ENCODE data around the gene ARRB2. TPM values are rescaled to one million over a fixed set of nuclear protein-coding genes. Genes with fewer than 3 reads are reported as not detected.
A peak's percentile ranks its signal among the peaks of the same experiment; 100 is the strongest.

The ARRB2 gene
- total RNA-seq, 1 donor from 2014 or later: 7.3 TPM

GRCh38 chr17:4720787-4721186 is 10.4 kb downstream of the ARRB2 start:
- peaks cover 5 to 10% (median 9%) of the 10 kb centered on the region in 3 donors for H3K36me3 ChIP-seq (ENCODE audit: control insufficient read depth in 3 of 3, insufficient read depth in 3 of 3, low read length in 3 of 3)
- no peak overlapping the region for H3K27ac ChIP-seq (ENCODE audit: low read depth, low read length)
- H3K27me3 ChIP-seq (ENCODE audit: control insufficient read depth in 3 of 3, insufficient read depth in 3 of 3, low read length in 3 of 3): no peaks in the 10 kb centered on the region
- H3K9ac ChIP-seq (ENCODE audit: low read depth in 1 of 3, low read length in 3 of 3): no peak overlapping the region
- no peaks in the 10 kb centered on the region for H3K9me3 ChIP-seq (ENCODE audit: control insufficient read depth in 3 of 3, low read length in 3 of 3)
- H3K4me1 ChIP-seq (ENCODE audit: control insufficient read depth in 3 of 3, insufficient read depth in 3 of 3, low read length in 3 of 3): peaks cover 0 to 3% (median 0%) of the 10 kb centered on the region in 3 donors
- H3K4me3 ChIP-seq (ENCODE audit: low read length in 3 of 3): no peak overlapping the region

DNA sequence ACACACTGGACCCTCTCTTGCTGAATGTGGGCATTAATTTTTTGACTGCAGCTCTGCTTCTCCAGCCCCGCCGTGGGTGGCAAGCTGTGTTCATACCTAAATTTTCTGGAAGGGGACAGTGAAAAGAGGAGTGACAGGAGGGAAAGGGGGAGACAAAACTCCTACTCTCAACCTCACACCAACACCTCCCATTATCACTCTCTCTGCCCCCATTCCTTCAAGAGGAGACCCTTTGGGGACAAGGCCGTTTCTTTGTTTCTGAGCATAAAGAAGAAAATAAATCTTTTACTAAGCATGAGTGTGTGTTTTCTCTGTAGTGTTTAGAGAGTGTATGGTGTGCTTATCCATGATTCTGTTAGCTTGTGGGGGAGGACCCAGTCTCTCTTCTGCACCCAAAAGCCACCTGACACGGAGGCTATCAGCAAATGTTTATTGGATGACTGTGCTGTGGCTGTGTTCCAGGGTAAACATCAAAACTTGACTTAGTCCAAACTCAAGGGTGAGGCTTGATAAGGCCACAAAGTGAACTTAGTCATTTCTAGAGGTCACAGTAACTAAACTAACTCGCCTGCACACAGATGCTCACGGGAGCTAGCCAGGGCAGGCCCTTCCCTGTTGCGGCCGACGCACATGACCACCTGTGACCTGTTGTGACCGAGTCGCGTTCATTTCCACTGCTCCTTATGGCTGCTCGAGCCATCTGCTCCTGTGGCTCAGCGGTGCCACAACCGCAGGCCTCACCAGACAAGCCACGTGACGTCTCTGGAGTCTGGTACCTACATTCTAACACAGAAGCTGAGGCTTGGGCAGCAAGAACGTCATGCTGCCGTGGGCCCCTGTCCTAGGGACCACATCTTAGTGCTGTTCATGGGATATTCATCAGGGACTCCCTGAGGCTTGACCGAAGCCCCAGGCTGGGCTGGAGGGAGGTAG is 11.0 kb downstream of the ARRB2 start:
- H3K27me3 ChIP-seq (ENCODE audit: control insufficient read depth in 3 of 3, insufficient read depth in 3 of 3, low read length in 3 of 3): no peaks in the 10 kb centered on the region
- peaks cover 5 to 10% (median 9%) of the 10 kb centered on the region in 3 donors for H3K36me3 ChIP-seq (ENCODE audit: control insufficient read depth in 3 of 3, insufficient read depth in 3 of 3, low read length in 3 of 3)
- H3K9ac ChIP-seq (ENCODE audit: low read depth in 1 of 3, low read length in 3 of 3): no peak overlapping the region
- no peak overlapping the region for H3K4me3 ChIP-seq (ENCODE audit: low read length in 3 of 3)
- H3K4me1 ChIP-seq (ENCODE audit: control insufficient read depth in 3 of 3, insufficient read depth in 3 of 3, low read length in 3 of 3): peaks cover 0 to 3% (median 0%) of the 10 kb centered on the region in 3 donors
- H3K27ac ChIP-seq (ENCODE audit: low read depth, low read length): no peak overlapping the region
- H3K9me3 ChIP-seq (ENCODE audit: control insufficient read depth in 3 of 3, low read length in 3 of 3): no peaks in the 10 kb centered on the region

DNA sequence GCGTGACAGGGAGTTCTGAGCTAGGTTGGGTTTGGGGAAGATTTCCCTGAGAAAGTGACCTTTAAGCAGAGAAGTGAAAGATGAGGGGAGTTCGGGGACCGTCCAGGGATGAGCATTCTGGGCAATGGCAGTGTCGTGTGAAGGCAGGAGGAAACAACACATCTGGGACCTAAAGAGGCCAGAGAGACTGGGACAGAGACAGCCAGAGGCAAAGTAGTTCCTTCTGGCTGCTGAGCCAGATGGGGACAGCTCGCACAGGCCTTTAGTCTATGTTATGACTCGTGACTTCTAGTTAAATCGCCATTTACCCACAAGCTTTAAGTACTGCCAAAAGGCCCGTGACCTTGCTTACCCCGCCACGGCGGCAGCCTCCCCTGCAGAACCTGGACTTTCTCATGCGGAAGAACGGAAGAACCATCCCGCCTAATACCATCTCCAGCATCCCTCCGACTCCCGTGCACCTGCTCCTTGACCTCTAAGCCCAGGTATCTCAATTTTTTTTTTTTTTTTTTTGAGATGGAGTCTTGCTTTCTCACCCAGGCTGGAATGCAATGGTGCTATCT is 12.3 kb downstream of the ARRB2 start:
- H3K4me1 ChIP-seq (ENCODE audit: control insufficient read depth in 3 of 3, insufficient read depth in 3 of 3, low read length in 3 of 3): peaks cover 0 to 3% (median 0%) of the 10 kb centered on the region in 3 donors
- no peak overlapping the region for H3K9ac ChIP-seq (ENCODE audit: low read depth in 1 of 3, low read length in 3 of 3)
- H3K4me3 ChIP-seq (ENCODE audit: low read length in 3 of 3): no peak overlapping the region
- H3K27me3 ChIP-seq (ENCODE audit: control insufficient read depth in 3 of 3, insufficient read depth in 3 of 3, low read length in 3 of 3): no peaks in the 10 kb centered on the region
- no peak overlapping the region for H3K27ac ChIP-seq (ENCODE audit: low read depth, low read length)
- H3K36me3 ChIP-seq (ENCODE audit: control insufficient read depth in 3 of 3, insufficient read depth in 3 of 3, low read length in 3 of 3): peaks cover 2 to 5% (median 5%) of the 10 kb centered on the region in 3 donors
- H3K9me3 ChIP-seq (ENCODE audit: control insufficient read depth in 3 of 3, low read length in 3 of 3): no peaks in the 10 kb centered on the region

DNA sequence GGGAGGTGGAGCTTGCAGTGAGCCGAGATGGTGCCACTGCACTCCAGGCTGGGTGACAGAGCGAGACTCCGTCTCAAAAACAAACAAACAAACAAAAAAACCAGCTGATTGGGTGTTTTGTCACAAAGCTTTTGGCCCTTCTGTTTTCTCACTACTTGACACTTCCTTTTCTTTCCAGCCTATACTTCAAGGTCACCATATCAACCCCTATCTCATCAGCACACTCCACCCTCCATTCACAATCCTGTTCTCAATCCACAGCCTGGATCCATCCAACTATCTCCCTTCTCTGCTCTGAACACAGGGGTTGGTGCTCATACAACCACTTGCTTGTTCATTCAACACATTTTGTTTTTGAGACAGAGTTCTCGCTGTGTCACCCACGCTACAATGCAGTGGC is 14.2 kb downstream of the ARRB2 start:
- H3K9ac ChIP-seq (ENCODE audit: low read depth in 1 of 3, low read length in 3 of 3): no peak overlapping the region
- H3K27ac ChIP-seq (ENCODE audit: low read depth, low read length): no peak overlapping the region
- no peaks in the 10 kb centered on the region for H3K9me3 ChIP-seq (ENCODE audit: control insufficient read depth in 3 of 3, low read length in 3 of 3)
- H3K4me1 ChIP-seq (ENCODE audit: control insufficient read depth in 3 of 3, insufficient read depth in 3 of 3, low read length in 3 of 3): peaks cover 0 to 3% (median 0%) of the 10 kb centered on the region in 3 donors
- H3K27me3 ChIP-seq (ENCODE audit: control insufficient read depth in 3 of 3, insufficient read depth in 3 of 3, low read length in 3 of 3): no peaks in the 10 kb centered on the region
- H3K36me3 ChIP-seq (ENCODE audit: control insufficient read depth in 3 of 3, insufficient read depth in 3 of 3, low read length in 3 of 3): no peaks in the 10 kb centered on the region
- no peak overlapping the region for H3K4me3 ChIP-seq (ENCODE audit: low read length in 3 of 3)

DNA sequence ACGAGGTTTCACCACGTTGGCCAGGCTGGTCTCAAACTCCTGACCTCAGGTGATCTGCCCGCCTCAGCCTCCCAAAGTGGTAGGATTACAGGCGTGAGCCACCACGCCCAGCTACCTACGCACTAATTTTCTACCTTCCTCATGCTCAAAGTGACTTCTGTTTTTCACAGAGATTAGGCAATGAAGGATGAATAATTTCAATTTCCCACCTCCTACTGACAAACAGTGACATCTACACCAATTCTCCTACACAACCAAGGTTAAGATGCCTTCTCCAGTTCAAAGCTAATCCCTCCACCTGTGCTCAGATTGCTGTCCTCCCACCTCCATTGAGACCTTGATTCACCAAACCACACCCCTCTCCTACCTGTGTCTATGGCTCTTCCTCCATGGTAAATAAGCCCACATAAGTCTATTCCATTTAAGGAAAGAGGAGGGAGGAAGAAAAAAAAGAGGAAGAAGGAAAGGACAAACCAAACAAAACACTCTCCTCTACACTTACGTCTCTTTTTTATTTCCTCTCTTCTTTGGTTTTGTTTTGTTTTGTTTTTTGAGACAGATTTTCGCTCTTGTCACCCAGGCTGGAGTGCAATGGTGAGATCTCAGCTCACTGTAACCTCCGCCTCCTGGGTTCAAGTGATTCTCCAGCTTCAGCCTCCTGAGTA is 15.3 kb downstream of the ARRB2 start:
- Histone ChIP-seq H3K27ac (ENCODE audit: low read depth, low read length) (no peak overlapping the region), H3K4me1 (ENCODE audit: control insufficient read depth in 3 of 3, insufficient read depth in 3 of 3, low read length in 3 of 3) (peaks cover 3 to 5% (median 4%) of the 10 kb centered on the region in 3 donors), H3K36me3 (ENCODE audit: control insufficient read depth in 3 of 3, insufficient read depth in 3 of 3, low read length in 3 of 3) (no peaks in the 10 kb centered on the region), H3K4me3 (ENCODE audit: low read length in 3 of 3) (no peak overlapping the region), H3K9ac (ENCODE audit: low read depth in 1 of 3, low read length in 3 of 3) (no peak overlapping the region), H3K9me3 (ENCODE audit: control insufficient read depth in 3 of 3, low read length in 3 of 3) (no peaks in the 10 kb centered on the region), H3K27me3 (ENCODE audit: control insufficient read depth in 3 of 3, insufficient read depth in 3 of 3, low read length in 3 of 3) (no peaks in the 10 kb centered on the region)

GRCh38 chr17:4728124-4728523 is 17.7 kb downstream of the ARRB2 start:
- Histone ChIP-seq H3K4me3 (ENCODE audit: low read length in 3 of 3) (no peak overlapping the region), H3K4me1 (ENCODE audit: control insufficient read depth in 3 of 3, insufficient read depth in 3 of 3, low read length in 3 of 3) (peaks cover 8 to 11% (median 10%) of the 10 kb centered on the region in 3 donors), H3K27ac (ENCODE audit: low read depth, low read length) (no peak overlapping the region), H3K27me3 (ENCODE audit: control insufficient read depth in 3 of 3, insufficient read depth in 3 of 3, low read length in 3 of 3) (no peaks in the 10 kb centered on the region), H3K9ac (ENCODE audit: low read depth in 1 of 3, low read length in 3 of 3) (no peak overlapping the region), H3K9me3 (ENCODE audit: control insufficient read depth in 3 of 3, low read length in 3 of 3) (no peaks in the 10 kb centered on the region), H3K36me3 (ENCODE audit: control insufficient read depth in 3 of 3, insufficient read depth in 3 of 3, low read length in 3 of 3) (peaks cover 3 to 4% (median 3%) of the 10 kb centered on the region in 3 donors)

GRCh38 chr17:4733073-4733531 is 22.7 kb downstream of the ARRB2 start:
- no peak overlapping the region for H3K9ac ChIP-seq (ENCODE audit: low read depth in 1 of 3, low read length in 3 of 3)
- H3K9me3 ChIP-seq (ENCODE audit: control insufficient read depth in 3 of 3, low read length in 3 of 3): no peaks in the 10 kb centered on the region
- H3K4me1 ChIP-seq (ENCODE audit: control insufficient read depth in 3 of 3, insufficient read depth in 3 of 3, low read length in 3 of 3): peaks cover 12 to 19% (median 14%) of the 10 kb centered on the region in 3 donors
- no peak overlapping the region for H3K27ac ChIP-seq (ENCODE audit: low read depth, low read length)
- H3K27me3 ChIP-seq (ENCODE audit: control insufficient read depth in 3 of 3, insufficient read depth in 3 of 3, low read length in 3 of 3): peaks cover under 1 to 5% (median 2%) of the 10 kb centered on the region in 3 donors
- no peak overlapping the region for H3K4me3 ChIP-seq (ENCODE audit: low read length in 3 of 3)
- peaks cover 4 to 11% (median 8%) of the 10 kb centered on the region in 3 donors for H3K36me3 ChIP-seq (ENCODE audit: control insufficient read depth in 3 of 3, insufficient read depth in 3 of 3, low read length in 3 of 3)

DNA sequence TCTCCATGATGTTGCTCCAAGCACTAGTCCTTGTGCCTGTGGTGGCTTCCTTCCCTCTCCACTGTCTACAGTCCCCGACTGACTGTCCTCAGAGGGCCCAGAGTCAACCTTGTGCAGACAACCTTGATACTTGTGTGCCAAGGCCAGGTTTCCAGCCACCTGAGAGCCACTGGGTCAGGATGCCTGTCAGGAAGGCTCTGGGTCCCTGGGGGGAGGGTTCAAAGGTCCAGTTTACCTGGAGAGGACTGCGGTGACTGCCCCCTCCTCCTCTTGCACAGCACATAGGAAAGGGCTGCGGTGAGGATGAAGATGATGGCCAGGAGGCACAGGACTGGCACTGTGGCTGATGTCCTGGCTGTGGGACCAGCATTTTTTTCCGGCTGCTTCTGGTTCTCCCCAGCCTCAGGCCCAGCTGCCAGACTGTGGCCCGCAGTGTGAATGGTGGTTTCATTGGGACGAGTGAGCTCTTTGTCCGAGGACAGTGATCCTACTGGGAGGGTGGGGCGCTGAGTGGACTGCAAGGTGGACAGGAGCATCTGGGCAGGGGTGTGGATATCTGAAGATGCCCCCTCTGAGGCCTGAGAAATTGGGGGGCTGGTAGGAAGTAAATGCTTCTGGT is 24.5 kb downstream of the ARRB2 start:
- no peak overlapping the region for H3K9ac ChIP-seq (ENCODE audit: low read depth in 1 of 3, low read length in 3 of 3)
- H3K27me3 ChIP-seq (ENCODE audit: control insufficient read depth in 3 of 3, insufficient read depth in 3 of 3, low read length in 3 of 3): peaks cover 11 to 17% (median 16%) of the 10 kb centered on the region in 3 donors
- H3K27ac ChIP-seq (ENCODE audit: low read depth, low read length): no peak overlapping the region
- peaks cover 22 to 33% (median 25%) of the 10 kb centered on the region in 3 donors for H3K4me1 ChIP-seq (ENCODE audit: control insufficient read depth in 3 of 3, insufficient read depth in 3 of 3, low read length in 3 of 3)
- H3K36me3 ChIP-seq (ENCODE audit: control insufficient read depth in 3 of 3, insufficient read depth in 3 of 3, low read length in 3 of 3): peaks cover 4 to 11% (median 8%) of the 10 kb centered on the region in 3 donors
- H3K9me3 ChIP-seq (ENCODE audit: control insufficient read depth in 3 of 3, low read length in 3 of 3): no peaks in the 10 kb centered on the region
- H3K4me3 ChIP-seq (ENCODE audit: low read length in 3 of 3): no peak overlapping the region

DNA sequence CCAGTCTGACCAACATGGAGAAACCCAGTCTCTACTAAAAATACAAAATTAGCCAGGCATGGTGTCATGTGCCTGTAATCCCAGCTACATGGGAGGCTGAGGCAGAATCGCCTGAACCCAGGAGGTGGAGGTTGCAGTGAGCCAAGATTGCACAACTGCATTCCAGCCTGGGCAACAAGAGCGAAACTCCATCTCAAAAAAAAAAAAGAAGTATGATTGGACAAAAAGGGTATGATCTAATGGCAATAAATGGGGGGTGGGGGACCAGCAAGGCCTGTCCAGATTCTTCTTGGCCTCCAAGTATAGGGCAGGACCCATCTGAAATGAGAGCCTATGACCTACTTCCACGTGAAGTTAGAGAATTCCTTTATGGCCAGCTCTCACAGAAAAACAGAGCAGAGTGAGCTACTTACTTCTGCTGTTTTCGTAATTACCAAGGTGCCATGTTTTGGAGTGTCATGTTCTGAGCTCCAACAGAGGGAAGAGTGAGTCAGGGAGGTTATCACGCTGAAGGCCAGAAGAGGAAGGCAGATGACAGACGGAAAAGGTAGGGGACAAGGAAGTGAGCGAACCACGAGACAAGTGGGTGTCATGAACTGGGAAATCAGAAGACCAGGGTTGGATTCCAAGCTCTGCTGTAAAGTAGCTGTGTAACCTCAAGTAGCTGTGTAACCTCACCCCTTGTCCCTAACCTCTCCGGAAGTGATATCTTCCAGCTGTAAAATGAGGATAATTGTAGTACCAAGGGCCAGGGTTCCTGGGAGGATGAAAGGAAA is 25.6 kb downstream of the ARRB2 start:
- peaks cover 16 to 32% (median 23%) of the 10 kb centered on the region in 3 donors for H3K4me1 ChIP-seq (ENCODE audit: control insufficient read depth in 3 of 3, insufficient read depth in 3 of 3, low read length in 3 of 3)
- peaks cover 12 to 26% (median 23%) of the 10 kb centered on the region in 3 donors for H3K27me3 ChIP-seq (ENCODE audit: control insufficient read depth in 3 of 3, insufficient read depth in 3 of 3, low read length in 3 of 3)
- no peaks in the 10 kb centered on the region for H3K9me3 ChIP-seq (ENCODE audit: control insufficient read depth in 3 of 3, low read length in 3 of 3)
- peaks cover 4 to 11% (median 8%) of the 10 kb centered on the region in 3 donors for H3K36me3 ChIP-seq (ENCODE audit: control insufficient read depth in 3 of 3, insufficient read depth in 3 of 3, low read length in 3 of 3)
- peak overlapping the region; percentile 9 for H3K27ac ChIP-seq (ENCODE audit: low read depth, low read length)
- H3K4me3 ChIP-seq (ENCODE audit: low read length in 3 of 3): no peak overlapping the region
- no peak overlapping the region for H3K9ac ChIP-seq (ENCODE audit: low read depth in 1 of 3, low read length in 3 of 3)

Measured in skeletal muscle tissue (tissue), 4 donors.